Measurements from ENCODE around the gene HRH2.
"Not testable (repeated sequence)": the region's sequence is repeated elsewhere in the genome, so short reads cannot be mapped to it uniquely, and the experiment has no call there.

HRH2 gene

GRCh38 chr5:175657593-175658271 is at the start of gene HRH2:
TSS of gene HRH2 (plus strand) at chr5:175658071. CDS start at chr5:175683234, 25,163 bp downstream.
- no peak for DNase-seq (ENCODE audit: low read depth in 2 of 2)

GRCh38 chr5:175609526-175609925 is 48.3 kb upstream of the HRH2 start:
- peak; percentile 11 to 41 for DNase-seq (ENCODE audit: low read depth in 2 of 2)

GRCh38 chr5:175610381-175610780 is 47.5 kb upstream of the HRH2 start:
- no peak for DNase-seq (ENCODE audit: low read depth in 2 of 2)

- DNase-seq (ENCODE audit: low read depth in 2 of 2), result no peak
These were observed 47.0 kb upstream of the HRH2 start for GRCh38 chr5:175610898-175611297.

GRCh38 chr5:175614223-175614815 is 43.6 kb upstream of the HRH2 start:
- DNase-seq (ENCODE audit: low read depth in 2 of 2), result no peak

- no peak for DNase-seq (ENCODE audit: low read depth in 2 of 2)
These were observed 43.0 kb upstream of the HRH2 start for GRCh38 chr5:175614861-175615260.

- peak in 1 of 2 donors; percentile 5 for DNase-seq (ENCODE audit: low read depth in 2 of 2)
These were observed 41.8 kb upstream of the HRH2 start for GRCh38 chr5:175616083-175616482.

- not testable (repeated sequence) for DNase-seq (ENCODE audit: low read depth in 2 of 2)
These were observed 41.3 kb upstream of the HRH2 start for GRCh38 chr5:175616527-175616926.

- DNase-seq (ENCODE audit: low read depth in 2 of 2), result no peak
These were observed 40.4 kb upstream of the HRH2 start for GRCh38 chr5:175617447-175617846.

- no peak for DNase-seq (ENCODE audit: low read depth in 2 of 2)
These were observed 37.3 kb upstream of the HRH2 start for GRCh38 chr5:175620527-175620926.

- DNase-seq (ENCODE audit: low read depth in 2 of 2), result no peak
These were observed 35.9 kb upstream of the HRH2 start for GRCh38 chr5:175621971-175622370.

- no peak for DNase-seq (ENCODE audit: low read depth in 2 of 2)
These were observed 34.8 kb upstream of the HRH2 start for GRCh38 chr5:175623088-175623487.

- DNase-seq (ENCODE audit: low read depth in 2 of 2), result no peak
These were observed 33.6 kb upstream of the HRH2 start for GRCh38 chr5:175624316-175624715.

- DNase-seq (ENCODE audit: low read depth in 2 of 2), result no peak
These were observed 30.9 kb upstream of the HRH2 start for GRCh38 chr5:175627005-175627404.

- no peak for DNase-seq (ENCODE audit: low read depth in 2 of 2)
These were observed 30.1 kb upstream of the HRH2 start for GRCh38 chr5:175627739-175628138.

GRCh38 chr5:175628668-175629067 is 29.2 kb upstream of the HRH2 start:
- DNase-seq (ENCODE audit: low read depth in 2 of 2), result no peak

GRCh38 chr5:175629261-175629660 is 28.6 kb upstream of the HRH2 start:
- no peak for DNase-seq (ENCODE audit: low read depth in 2 of 2)

- DNase-seq (ENCODE audit: low read depth in 2 of 2), result no peak
These were observed 28.1 kb upstream of the HRH2 start for GRCh38 chr5:175629793-175630192.

- DNase-seq (ENCODE audit: low read depth in 2 of 2), result no peak
These were observed 21.9 kb upstream of the HRH2 start for GRCh38 chr5:175635854-175636584.

GRCh38 chr5:175638305-175638704 is 19.6 kb upstream of the HRH2 start:
- DNase-seq (ENCODE audit: low read depth in 2 of 2), result no peak

GRCh38 chr5:175640106-175640775 is 17.6 kb upstream of the HRH2 start:
- no peak for DNase-seq (ENCODE audit: low read depth in 2 of 2)

GRCh38 chr5:175642998-175643397 is 14.9 kb upstream of the HRH2 start:
- DNase-seq (ENCODE audit: low read depth in 2 of 2), result no peak
